Measurements from ENCODE around the gene UACA.
"Not testable (repeated sequence)": the region's sequence is repeated elsewhere in the genome, so short reads cannot be mapped to it uniquely, and the experiment has no call there.

UACA gene, protein sequence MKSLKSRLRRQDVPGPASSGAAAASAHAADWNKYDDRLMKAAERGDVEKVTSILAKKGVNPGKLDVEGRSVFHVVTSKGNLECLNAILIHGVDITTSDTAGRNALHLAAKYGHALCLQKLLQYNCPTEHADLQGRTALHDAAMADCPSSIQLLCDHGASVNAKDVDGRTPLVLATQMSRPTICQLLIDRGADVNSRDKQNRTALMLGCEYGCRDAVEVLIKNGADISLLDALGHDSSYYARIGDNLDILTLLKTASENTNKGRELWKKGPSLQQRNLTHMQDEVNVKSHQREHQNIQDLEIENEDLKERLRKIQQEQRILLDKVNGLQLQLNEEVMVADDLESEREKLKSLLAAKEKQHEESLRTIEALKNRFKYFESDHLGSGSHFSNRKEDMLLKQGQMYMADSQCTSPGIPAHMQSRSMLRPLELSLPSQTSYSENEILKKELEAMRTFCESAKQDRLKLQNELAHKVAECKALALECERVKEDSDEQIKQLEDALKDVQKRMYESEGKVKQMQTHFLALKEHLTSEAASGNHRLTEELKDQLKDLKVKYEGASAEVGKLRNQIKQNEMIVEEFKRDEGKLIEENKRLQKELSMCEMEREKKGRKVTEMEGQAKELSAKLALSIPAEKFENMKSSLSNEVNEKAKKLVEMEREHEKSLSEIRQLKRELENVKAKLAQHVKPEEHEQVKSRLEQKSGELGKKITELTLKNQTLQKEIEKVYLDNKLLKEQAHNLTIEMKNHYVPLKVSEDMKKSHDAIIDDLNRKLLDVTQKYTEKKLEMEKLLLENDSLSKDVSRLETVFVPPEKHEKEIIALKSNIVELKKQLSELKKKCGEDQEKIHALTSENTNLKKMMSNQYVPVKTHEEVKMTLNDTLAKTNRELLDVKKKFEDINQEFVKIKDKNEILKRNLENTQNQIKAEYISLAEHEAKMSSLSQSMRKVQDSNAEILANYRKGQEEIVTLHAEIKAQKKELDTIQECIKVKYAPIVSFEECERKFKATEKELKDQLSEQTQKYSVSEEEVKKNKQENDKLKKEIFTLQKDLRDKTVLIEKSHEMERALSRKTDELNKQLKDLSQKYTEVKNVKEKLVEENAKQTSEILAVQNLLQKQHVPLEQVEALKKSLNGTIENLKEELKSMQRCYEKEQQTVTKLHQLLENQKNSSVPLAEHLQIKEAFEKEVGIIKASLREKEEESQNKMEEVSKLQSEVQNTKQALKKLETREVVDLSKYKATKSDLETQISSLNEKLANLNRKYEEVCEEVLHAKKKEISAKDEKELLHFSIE (N-terminal part only)

GRCh38 chr15:70763120-70763949 lies at the start of gene UACA:
TSS of gene UACA (minus strand) at chr15:70763558. CDS start at chr15:70763407, 151 bp downstream.
- DNase-seq (ENCODE audit: low read depth, low spot score), result peak; percentile 95

DNA sequence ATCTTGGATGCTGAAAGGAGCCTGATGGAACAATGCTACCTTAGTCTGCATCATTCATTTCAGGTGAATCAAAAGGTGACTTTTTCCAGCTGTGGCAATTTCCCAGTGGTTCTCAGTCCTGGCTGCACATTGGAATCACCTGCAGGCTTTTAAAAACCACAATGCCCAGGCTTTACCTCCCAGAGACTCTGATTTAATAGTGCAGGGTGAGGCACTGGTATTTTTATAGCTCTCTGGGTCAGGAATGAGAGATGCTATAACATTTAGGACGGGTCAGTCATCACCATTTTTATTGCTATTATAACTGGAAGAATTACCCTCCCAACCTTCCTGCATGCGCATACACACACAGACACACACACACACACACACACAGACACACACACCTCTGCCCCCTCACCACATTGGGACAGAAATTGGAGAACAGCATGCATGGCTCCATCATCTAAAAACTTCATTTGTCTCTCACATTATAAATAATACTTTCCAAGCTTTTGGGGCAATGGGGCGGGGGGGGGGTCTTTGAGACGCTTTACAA lies 49.5 kb upstream of the UACA start:
- no peak for DNase-seq (ENCODE audit: low read depth, low spot score)

- no peak for DNase-seq (ENCODE audit: low read depth, low spot score)
These were observed 47.7 kb upstream of the UACA start for GRCh38 chr15:70810916-70811578.

- peak; percentile 68 for DNase-seq (ENCODE audit: low read depth, low spot score)
These were observed 43.8 kb upstream of the UACA start for GRCh38 chr15:70806992-70807712.

DNA sequence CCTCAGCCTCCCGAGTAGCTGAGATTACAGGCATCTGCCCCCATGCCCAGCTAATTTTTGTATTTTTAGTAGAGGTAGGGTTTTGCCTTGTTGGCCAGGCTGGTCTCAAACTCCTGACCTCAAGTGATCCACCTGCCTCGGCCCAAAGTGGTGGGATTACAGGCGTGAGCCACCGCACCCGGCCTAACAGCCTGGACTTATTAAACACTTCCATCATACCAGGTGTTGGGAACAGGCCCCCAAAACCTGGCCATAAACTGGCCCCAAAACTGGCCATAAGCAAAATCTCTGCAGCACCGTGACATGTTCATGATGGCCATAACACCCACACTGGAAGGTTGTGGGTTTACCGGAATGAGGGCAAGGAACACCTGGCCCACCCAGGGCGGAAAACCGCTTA lies 41.0 kb upstream of the UACA start:
- DNase-seq (ENCODE audit: low read depth, low spot score), result not testable (repeated sequence)

DNA sequence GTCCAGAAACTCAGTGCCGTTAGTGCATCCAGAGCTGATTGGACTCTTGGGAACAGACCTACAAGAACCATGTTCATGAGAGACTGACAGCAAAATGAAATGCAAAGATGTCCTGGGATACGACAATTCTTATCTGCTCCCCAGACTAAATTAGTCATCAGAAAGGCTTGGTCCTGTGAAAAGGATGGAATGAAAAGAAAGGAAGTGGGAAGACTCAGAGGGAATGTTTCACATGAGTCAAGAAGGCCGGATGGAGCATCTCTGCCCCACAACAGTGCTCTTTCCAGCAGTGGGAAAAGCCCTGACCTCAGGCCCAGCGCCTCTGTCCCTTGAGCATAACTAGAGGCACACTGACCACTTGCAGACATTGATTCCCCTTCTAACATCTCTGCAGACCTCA lies 39.3 kb upstream of the UACA start:
- no peak for DNase-seq (ENCODE audit: low read depth, low spot score)

- DNase-seq (ENCODE audit: low read depth, low spot score), result no peak
These were observed 37.8 kb upstream of the UACA start for GRCh38 chr15:70801109-70801508.

DNA sequence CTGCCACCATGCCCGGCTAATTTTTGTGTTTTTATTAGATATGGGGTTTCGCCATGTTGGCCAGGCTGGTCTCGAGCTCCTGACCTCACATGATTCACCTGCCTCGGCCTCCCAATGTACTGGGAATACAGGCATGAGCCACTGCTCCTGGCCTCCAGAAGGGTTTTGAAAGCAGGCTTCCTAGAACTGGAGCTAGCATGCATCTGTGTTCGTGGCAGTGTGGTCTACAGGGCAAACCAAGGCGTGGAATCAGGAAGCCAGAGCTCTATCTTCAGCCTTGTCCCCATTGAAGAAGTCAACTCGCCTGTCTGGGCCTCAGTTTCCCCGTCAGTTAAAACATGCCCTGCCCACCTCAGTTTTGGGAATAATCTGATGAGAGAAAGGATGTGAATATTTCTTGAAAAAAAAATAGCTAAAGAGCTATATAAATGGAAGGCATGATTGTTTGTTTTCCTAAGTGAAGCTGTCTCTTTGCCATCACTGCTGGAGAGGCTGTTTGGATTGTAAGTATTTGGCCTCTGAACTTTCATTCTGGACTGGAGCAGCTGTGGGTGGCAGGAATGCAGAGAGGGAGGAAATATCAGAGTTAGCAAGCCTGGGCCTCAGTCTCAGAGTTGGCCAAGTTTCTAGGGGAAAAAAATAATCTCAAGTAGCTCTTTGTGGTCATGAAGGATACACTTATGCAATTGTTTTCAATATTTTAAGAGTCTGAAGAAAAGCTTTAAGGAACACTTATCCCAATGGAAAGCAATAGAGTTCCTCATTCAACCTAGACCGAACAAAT lies 36.5 kb upstream of the UACA start:
- peak; percentile 94 for DNase-seq (ENCODE audit: low read depth, low spot score)

- DNase-seq (ENCODE audit: low read depth, low spot score), result no peak
These were observed 34.1 kb upstream of the UACA start for GRCh38 chr15:70797464-70797863.

DNA sequence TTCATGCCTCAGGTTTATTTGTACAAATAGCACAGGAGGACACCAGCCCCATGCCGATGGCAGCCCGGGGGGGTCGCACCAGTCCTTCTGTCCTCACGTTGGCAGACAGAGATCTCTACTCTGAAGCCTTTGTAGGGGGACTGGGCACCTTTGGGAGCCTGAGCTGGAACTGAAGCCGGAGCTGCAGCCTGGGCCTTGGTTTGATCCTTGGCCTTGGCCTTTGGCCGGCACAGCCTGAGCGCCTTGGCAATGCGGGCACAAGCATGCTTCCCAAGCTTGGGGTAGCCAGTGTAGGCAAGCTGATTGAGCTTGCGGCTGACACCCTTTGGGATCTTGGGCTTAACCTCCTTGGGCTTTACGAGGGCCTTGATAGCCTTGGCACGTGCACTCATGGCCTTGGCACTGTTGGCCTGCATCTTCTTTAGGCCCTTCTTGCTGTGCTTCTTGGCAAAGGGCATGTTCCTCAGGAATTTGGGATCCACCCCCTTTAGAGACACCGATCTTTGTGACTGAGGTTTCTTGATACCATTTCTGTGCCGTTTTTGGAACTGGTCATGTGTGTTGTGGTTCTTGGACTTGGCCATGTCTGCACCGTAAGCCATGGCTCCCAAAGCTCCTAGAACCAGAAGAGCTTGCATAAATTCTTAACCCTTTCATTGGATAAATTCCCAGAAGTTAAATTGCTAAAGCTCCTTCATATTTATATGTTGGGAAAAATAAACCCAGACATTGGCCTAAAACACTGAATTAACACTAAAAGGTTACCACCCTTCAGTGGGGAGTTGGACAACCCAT lies 33.4 kb upstream of the UACA start:
- no peak for DNase-seq (ENCODE audit: low read depth, low spot score)

GRCh38 chr15:70795311-70795665 lies 31.9 kb upstream of the UACA start:
- peak; percentile 77 for DNase-seq (ENCODE audit: low read depth, low spot score)

DNA sequence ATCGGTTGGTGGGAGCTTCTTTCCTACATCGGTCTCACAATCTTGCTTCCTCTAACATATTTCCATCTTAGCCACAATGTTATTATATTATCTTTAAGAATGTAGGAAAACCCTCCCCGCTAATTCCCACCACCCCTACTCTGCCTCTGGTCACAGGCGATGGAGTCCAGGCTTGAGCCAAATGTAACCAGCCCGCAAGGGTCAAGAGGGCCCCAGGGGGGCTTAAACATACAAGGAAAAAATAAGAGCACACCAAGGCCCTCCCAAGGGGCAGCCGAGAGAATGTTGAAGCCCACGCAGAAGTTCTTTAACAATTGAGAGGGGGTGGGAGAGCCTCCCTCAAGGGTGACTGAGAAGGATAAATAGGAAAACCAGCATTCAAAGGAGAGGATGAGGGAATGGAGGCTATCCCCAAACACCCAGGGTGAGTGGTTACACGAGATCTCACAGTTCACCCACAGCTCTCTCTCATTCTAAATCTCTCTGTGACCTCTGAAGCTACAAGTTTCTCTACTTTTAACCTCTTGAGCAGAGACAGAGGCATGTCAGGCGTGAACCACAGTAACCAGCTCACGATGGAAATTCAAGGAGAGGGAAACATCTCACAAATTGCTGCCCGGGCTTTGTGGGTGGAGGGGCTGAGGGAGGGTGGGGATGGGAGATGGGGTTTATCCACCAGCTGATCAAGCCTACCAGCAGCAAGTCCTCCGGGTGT lies 31.4 kb upstream of the UACA start:
- peak; percentile 83 for DNase-seq (ENCODE audit: low read depth, low spot score)

DNA sequence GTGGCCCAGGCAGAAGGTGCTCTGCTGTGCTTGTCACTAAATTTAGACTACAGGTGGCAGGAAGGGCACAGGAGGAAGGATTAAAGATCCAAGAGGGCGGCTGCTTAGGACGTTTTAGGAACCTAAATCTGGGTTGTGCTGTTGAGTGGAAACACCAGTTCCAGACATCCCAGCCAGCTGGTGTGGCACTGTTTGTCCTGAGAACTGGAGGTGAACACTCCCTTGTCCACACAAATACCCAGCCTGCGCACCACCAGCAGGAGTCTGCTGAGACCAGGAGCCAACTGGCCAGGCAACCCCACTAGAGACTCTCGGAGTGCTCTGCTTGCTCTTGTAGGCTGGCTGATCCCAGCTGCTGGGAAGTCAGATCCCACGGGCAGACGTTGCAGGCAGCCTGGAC lies 30.3 kb upstream of the UACA start:
- no peak for DNase-seq (ENCODE audit: low read depth, low spot score)

DNA sequence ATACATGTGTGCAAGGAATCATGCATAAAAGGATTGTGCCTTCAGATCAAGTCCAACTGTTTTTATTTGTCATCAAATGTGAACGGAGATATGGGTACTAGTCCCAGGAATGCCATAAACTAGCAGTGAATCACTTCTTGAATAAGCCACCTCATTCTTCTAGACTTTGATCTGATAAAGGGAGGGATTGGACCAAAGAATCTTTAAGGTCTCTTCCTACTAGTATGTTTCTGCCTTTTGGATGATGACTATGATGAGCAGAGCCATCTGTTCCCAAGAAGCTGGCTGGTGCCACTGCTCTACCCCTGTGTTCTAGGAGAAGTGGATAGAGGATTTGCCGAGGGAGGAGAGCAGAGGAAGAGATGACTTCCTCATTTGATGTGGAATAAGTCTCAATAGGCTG lies 28.8 kb upstream of the UACA start:
- DNase-seq (ENCODE audit: low read depth, low spot score), result no peak

GRCh38 chr15:70791259-70791658 lies 27.9 kb upstream of the UACA start:
- no peak for DNase-seq (ENCODE audit: low read depth, low spot score)

DNA sequence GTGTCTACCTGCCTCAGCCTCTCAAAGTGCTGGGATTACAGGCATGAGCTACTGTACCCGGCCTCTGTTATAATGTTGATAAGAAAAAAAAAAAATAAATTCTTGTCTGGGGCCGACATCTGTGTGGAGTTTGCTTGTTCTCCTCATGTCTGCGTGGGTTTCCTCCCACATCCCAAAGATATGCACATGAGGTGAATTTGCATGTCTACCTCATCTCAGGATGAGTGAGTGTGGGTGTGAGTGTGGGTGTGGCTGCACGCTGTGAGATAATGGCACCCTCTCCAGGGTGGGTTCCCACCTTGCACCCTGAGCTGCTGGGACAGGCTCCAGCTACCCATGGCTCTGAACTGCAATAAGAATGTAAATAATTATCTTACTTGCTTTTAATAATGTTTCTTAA lies 25.9 kb upstream of the UACA start:
- no peak for DNase-seq (ENCODE audit: low read depth, low spot score)

All from brain pericyte (primary cell).